Activated effector memory CD4-positive, alpha-beta T cell treated with Interleukin-2 at 50 U/mL for 16 hours (primary cell): ENCODE data around the gene C9orf43.
"Not testable (repeated sequence)": the region's sequence is repeated elsewhere in the genome, so short reads cannot be mapped to it uniquely, and the experiment has no call there.

Experiments used
- DNase-seq: peaks from one replicate; pipeline ENCODE4 v3.0.0-alpha.2; 2020

C9orf43 gene

DNA sequence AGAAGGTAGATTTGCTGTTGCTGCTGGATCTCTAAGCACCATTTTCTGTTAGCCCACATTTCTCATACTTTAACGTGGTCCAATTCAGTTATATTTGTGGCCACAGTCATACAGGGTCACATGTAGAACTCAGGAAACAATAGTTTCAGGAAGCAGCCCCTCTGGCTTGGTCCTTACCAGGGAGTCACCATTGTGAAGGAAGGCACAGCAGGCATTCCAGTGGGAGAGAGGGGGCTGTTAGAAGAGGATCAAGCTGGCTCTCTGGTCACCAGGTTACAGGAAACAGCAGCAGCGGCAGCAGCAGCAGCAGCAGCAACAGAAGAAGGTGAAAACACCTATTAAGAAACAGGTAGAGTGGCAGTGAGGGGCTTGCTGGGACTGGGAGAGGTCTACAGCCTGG lies 14.5 kb downstream of the C9orf43 start:
- DNase-seq, result no peak

- no peak for DNase-seq
Observed at GRCh38 chr9:113426701-113427100, 16.2 kb downstream of the C9orf43 start.

DNA sequence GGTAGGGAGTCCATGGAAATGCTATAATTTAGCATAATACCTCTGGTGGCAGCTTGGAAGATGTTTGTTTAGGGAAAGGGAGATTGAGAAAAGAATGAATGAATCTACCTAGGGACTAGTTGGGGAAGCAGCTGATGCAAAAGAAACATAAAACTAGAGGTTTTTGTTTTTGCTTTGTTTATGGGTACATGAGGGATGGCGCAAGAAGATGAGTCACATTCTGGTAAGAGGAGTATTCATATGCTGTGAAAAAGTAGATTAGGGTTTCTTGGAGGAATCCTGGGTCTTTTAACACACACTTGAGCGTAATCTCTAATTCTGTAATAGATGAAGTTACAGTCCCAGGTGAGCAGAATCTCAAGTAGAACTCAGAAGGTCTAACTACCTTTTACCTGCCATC lies 17.1 kb downstream of the C9orf43 start:
- DNase-seq, result no peak

GRCh38 chr9:113428062-113428615 lies 17.6 kb downstream of the C9orf43 start:
- DNase-seq, result no peak

GRCh38 chr9:113431191-113431590 lies 20.6 kb downstream of the C9orf43 start:
- DNase-seq, result no peak

- DNase-seq, result no peak
Observed at GRCh38 chr9:113436728-113437515, 26.4 kb downstream of the C9orf43 start.

DNA sequence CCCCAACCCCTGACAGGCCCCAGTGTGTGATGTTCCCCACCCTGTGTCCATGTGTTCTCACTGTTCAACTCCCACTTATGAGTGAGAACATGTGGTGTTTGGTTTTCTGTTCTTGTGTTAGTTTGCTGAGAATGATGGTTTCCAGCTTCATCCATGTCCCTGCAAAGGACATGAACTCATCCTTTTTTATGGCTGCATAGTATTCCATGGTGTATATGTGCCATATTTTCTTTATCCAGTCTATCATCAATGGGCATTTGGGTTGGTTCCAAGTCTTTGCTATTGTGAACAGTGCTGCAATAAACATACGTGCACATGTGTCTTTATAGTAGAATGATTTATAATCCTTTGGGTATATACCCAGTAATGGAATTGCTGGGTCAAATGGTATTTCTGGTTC lies 27.2 kb downstream of the C9orf43 start:
- DNase-seq, result not testable (repeated sequence)

DNA sequence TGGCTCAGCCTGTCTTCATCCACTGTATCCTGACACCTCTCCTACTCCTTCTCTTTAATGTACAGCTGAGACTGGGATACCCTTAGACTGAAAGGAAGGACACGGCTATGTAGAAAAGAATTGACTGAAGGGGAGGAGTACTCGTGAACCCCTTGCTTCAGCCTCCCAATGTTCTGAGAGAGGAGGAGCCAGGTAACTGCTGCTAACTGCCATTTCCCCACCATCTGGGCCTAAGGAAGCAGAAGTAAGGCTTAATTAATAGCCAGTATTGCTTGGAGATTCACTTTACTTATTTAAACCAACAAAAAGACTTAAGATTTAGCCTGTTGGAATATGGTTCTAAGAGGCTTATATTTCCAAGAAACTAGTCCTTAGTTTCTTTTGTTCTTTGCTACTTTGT lies 34.2 kb downstream of the C9orf43 start:
- DNase-seq, result no peak

DNA sequence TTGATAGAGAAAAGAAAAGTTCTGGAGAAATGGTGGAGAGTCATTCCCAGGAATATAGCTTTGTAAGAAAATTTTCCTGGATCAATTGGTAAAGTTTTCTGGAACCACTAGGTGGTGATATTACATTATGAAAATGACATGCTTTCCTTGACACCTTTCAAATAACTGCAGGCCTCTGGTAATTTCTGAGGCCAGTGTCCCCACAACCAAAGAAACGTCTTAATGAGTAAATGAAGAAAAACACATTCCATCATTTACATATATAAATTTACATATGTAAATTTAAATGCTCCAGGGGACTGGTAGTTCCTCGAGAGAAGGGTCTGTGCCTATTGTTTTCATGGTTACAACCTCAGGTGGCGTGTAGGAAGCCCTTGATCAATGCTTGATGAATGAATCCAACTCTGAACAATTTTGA lies 35.8 kb downstream of the C9orf43 start:
- DNase-seq, result no peak

DNA sequence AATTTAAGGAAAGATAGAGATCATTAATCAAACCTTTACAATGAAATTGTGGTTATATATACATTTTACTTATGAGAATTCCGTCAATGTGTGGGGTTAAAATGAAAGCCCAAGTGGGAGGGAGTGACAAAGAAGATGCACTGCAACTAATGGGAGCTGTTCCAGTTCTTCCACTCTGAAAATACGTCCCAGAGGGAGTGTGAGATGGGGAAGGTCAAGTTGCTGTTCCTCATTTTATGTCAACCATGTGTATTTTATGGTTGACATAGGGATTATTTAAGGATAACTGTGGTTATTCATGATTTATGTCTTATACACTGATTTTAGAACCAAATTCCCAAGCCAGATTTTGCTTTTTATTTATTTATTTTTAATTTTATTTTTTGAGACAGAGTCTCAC lies 38.8 kb downstream of the C9orf43 start:
- no peak for DNase-seq

DNA sequence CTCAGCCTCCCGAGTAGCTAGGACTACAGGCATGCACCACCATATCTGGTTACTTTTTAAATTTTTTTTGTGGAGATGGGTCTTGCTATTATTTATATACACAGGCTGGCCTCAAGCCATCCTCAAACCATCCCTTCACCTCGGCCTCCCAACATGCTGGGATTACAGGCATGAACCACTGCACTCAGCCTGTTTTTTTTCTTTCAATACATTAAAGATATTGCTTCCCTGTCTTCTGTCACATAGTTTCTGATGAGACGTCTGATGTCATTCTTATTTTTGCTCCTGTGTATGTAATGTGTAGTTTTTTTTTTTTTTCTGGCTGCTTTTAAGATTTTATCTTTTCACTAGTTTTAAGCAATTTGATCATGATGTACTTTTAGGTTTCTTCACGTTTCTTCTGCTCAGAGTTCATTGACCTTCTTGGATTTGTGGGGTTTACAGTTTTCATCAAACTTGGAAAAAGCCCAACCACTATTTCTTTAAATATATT lies 41.6 kb downstream of the C9orf43 start:
- DNase-seq, result no peak

DNA sequence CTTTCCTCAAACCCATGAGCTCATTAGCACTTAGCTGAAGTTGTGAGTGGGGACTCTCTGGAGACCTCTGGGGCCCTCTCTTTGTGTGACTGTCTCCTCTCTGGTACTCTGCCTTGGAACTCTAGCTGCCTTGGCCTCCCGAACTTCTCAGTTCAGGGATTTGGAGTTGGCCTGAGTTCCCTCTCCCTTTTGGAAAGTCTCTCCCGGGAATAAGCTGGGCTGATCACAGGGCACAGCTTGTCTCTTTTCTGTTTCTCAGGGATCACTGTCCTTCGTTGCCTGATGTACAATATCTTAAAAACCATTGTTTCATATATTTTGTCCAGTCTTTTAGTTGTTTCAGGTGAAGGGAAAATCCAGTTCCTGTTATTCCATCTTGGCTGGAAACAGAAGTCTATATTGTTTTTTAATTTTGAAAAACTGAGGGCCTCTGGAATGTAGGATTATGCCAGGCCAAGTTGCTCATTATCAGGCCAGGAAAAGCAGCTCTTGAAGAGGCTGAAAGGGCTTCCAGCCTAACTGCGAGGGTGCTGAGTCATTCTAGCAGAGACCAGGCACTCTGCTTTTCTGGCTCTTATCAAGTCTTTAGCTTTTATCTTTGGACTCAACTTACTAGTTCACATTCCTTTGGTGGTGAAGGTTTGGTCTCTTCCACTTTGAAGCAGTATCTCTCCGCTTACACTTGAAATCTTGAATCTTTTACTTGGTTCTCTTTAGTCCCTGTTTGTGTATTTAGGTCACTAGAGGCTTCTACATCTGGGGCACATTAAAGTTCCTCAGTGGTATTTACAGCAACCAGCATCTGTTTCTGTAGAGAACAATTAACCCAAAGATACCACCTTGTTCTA lies 44.6 kb downstream of the C9orf43 start:
- DNase-seq, result no peak

- DNase-seq, result no peak
Observed at GRCh38 chr9:113456235-113456634, 45.7 kb downstream of the C9orf43 start.

DNA sequence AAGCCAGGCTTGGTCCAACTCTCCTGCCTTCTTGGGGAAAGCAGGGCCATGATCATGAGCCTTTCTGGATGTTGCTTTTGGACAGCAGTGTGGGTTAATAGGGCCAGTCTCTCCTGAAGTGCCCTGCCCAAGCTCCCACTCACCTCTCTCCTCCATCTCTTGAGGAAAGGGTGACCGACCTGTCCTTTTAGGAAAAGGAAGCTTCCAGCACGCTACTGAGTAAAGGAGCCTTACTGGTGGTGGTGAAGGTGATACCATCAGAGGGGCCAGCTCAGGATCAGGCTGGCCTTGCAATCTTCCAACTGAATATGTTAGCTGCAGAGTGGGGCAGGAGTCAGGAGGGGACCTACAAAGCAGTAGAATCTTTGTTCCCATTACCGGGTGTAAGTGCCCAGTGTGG lies 50.7 kb downstream of the C9orf43 start:
- no peak for DNase-seq

DNA sequence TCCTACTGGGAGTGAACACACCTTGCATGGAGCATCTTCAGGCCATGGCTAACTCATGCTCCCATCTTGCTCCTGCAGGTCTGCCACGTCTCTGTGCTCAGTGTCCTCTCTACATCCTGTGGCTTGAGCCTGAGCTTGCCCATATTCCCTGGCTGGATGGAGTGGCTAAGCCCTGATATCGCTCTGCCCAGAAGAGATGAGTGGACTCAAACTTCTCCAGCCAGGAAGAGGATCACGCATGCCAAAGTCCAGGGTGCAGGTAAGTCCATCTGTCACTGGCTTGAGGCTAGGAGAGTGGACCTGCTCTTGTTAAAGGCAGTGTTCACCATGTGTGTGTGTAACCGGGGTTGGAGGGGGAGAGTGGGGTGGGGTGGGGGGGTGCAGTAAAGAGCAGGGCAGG lies 51.4 kb downstream of the C9orf43 start:
- no peak for DNase-seq

- DNase-seq, result no peak
Observed at GRCh38 chr9:113462781-113463286, 52.3 kb downstream of the C9orf43 start.

- no peak for DNase-seq
Observed at GRCh38 chr9:113463418-113464285, 53.1 kb downstream of the C9orf43 start, which contains the start of gene RGS3. Gene RGS3 (plus strand): TSS chr9:113463727. CDS start chr9:113463803, 76 bp downstream.

DNA sequence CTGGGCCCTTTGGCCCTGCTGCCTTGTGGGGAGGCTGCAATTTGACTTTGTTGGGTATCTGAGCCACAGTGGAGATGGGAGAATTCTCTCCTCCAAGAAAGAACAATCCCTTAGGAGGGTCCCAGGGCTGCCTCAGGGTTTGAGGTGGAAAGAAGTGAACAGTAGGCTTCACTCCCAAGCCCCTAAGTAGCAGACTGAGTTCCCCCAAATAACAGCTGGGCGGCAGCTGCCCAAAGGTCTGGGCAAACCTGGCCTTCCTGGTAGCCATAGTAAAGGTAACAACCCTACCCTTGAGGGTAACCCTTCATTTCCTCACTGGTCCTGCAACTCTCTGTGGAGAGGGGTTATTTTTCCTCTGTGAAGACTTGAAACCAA lies 53.7 kb downstream of the C9orf43 start:
- DNase-seq, result no peak

DNA sequence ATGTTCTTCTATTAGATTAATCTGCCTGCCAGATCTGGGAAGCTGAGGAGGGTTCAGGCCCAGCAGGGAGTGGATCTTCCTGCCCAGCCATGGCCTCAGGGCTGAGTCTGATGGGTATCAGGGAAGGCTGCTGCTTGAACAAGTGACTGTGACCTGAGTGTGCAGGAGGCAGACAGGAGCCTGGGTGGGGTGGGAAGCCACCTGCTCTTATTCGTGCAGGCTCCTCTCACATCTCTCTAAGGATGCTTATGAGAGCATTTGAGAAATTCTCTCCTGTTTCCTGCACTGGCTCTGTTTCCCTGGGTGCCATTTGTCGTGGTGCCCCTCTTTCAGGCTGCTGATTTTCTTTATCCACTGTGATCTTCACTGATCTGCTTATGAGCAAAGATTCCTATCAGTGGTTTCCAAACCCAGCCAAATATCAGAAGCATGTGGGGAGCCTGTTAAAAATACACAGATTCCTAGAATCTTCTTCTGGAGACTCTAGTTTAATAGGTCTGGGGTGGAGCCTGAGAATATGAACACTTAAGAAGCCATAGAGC lies 55.1 kb downstream of the C9orf43 start:
- DNase-seq, result no peak

- no peak for DNase-seq
Observed at GRCh38 chr9:113467183-113467582, 56.6 kb downstream of the C9orf43 start.

DNA sequence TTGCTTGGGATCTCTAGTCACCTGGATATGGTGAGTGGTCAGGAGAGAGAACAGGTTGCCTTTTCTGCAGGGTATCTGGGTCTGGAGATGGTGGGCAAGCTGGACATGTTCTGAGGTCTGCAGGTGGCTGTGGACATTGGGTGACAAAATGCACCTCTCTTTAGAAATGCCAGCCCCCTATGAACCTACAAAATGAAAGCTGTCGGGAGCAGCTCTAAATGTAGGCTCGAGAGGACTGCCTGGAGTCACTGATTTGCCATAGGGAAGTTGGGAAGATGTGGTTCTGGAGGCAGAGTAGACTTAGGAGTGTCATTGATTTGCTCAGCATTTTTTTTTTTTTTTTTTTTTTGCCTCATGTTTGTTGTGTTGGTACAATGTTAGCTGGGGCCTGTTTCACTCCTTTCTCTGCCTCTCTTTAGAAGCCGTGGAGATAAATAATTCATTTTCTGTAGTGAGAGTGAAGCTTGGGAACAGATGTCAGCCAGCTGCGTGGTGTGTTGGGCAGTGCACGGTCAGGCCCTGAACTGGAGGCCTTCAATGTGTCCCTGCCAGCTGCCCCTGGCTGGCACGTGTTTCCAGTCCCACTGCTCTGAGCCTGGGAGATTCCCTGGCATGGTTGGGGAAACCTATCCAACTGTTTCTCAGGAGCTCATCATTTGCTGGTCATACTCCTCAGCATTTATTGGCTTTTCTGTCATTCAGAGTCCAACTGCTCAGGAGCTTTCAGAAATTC lies 58.3 kb downstream of the C9orf43 start:
- no peak for DNase-seq
